ENCODE measurements around the gene DVL1. TPM values are rescaled to one million over a fixed set of nuclear protein-coding genes. Genes with fewer than 3 reads are reported as not detected.

Gene DVL1
- total and polyA plus RNA-seq, 10 of the 15 experiments (the other 5 are each of a cell fraction or from before 2014, with no cell fraction given), result 0.10 to 31.1 (median 4.6) TPM

DNA sequence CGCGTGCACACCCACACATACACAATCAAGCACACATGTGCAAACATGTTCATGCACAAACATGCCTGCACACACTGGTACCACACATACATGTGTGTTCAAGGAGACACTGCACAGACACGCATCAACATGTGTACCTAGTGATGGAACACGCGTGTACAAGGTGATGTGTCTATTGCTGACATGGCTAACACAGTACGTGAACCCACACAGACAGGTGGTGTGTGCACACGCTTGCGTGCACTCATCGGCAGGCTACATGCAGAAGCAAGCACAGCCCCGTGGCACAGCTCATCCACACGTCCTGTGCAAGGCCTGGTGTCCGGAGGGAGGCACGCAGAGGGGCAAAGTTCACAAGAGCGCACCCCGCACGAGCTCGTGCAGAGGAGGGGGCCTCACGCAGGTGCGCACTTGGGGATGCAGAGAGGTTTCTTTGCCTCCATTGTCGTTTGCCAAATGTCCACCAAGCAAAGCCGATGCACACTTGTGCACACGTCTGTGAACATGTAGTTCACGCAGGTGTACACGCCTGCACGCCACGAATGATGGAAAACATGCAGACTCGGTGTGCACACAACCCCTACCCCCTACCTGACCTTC, 42.5 kb downstream of the DVL1 start:
- intact Hi-C loops (cut with micrococcal nuclease; ENCODE audit: unreplicated experiment), result loop anchor here (5.0 kb wide), 1 partner anchor 189 kb away; the partner anchor contains the start of gene C1orf159
- peak overlapping the region; percentile 75; the same call in 1 of the 2 replicates for H3K9ac ChIP-seq (ENCODE audit: control insufficient read depth, insufficient read depth, low read length)
- no peak overlapping the region for H2AFZ ChIP-seq (ENCODE audit: control insufficient read depth, low read depth, low read length)
- H4K20me1 ChIP-seq (ENCODE audit: control insufficient read depth, insufficient read depth), result no peaks in the 10 kb centered on the region
- no peak overlapping the region for H3K27ac ChIP-seq (ENCODE audit: control insufficient read depth, insufficient read depth)
- H3K79me2 ChIP-seq (ENCODE audit: control insufficient read depth, insufficient read depth, low read length), result peaks cover 26% of the 10 kb centered on the region
- in situ Hi-C loops (cut with MboI), result no loop called here
- ChIA-PET RAD21 (ENCODE audit: unreplicated experiment) (no interaction called here), POLR2A (interaction anchor here (0.6 kb wide), 1 partner anchor 75 kb away, joined by 3 read pairs; no protein-coding TSS in a partner anchor), CTCF (interaction anchor here (1.0 kb wide), 1 partner anchor 199 kb away, joined by 3 read pairs; no protein-coding TSS in a partner anchor), SMC1A (ENCODE audit: uncharacterized antibody, unreplicated experiment) (no interaction called here)
- no peaks in the 10 kb centered on the region for H3K9me3 ChIP-seq (replicated peaks; ENCODE audit: control insufficient read depth, insufficient read depth, low read length)
- peak overlapping the region; percentile 99 for H3K4me2 ChIP-seq (ENCODE audit: control insufficient read depth, insufficient read depth)
- BruUV-seq (replicated peaks), result no TSS peak
- FAIRE-seq (no peak), ATAC-seq (no peak), DNase-seq (ENCODE audit: low read depth, low spot score) (no peak)
- peaks cover 0 to 5% of the 10 kb centered on the region in 2 experiments; a peak in 3 of 4 replicates for H3K36me3 ChIP-seq (ENCODE audit: control insufficient read depth in 2 of 2, insufficient read depth in 2 of 2, low read length in 1 of 2)
- 51% methylated on average over 27 of the region's 27 CpGs for WGBS (ENCODE audit: insufficient coverage, insufficient replicate concordance, low lambda C conversion rate, missing lambda C conversion rate)
- H3K4me3 ChIP-seq, result peak overlapping the region; percentile 84
- TF ChIP-seq, protein P1, sequence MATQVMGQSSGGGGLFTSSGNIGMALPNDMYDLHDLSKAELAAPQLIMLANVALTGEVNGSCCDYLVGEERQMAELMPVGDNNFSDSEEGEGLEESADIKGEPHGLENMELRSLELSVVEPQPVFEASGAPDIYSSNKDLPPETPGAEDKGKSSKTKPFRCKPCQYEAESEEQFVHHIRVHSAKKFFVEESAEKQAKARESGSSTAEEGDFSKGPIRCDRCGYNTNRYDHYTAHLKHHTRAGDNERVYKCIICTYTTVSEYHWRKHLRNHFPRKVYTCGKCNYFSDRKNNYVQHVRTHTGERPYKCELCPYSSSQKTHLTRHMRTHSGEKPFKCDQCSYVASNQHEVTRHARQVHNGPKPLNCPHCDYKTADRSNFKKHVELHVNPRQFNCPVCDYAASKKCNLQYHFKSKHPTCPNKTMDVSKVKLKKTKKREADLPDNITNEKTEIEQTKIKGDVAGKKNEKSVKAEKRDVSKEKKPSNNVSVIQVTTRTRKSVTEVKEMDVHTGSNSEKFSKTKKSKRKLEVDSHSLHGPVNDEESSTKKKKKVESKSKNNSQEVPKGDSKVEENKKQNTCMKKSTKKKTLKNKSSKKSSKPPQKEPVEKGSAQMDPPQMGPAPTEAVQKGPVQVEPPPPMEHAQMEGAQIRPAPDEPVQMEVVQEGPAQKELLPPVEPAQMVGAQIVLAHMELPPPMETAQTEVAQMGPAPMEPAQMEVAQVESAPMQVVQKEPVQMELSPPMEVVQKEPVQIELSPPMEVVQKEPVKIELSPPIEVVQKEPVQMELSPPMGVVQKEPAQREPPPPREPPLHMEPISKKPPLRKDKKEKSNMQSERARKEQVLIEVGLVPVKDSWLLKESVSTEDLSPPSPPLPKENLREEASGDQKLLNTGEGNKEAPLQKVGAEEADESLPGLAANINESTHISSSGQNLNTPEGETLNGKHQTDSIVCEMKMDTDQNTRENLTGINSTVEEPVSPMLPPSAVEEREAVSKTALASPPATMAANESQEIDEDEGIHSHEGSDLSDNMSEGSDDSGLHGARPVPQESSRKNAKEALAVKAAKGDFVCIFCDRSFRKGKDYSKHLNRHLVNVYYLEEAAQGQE (IDR thresholded peaks at IDR 0.05; ENCODE audit: low read depth, low read length), result no peak
- TF ChIP-seq, protein P2, sequence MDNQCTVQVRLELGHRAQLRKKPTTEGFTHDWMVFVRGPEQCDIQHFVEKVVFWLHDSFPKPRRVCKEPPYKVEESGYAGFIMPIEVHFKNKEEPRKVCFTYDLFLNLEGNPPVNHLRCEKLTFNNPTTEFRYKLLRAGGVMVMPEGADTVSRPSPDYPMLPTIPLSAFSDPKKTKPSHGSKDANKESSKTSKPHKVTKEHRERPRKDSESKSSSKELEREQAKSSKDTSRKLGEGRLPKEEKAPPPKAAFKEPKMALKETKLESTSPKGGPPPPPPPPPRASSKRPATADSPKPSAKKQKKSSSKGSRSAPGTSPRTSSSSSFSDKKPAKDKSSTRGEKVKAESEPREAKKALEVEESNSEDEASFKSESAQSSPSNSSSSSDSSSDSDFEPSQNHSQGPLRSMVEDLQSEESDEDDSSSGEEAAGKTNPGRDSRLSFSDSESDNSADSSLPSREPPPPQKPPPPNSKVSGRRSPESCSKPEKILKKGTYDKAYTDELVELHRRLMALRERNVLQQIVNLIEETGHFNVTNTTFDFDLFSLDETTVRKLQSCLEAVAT (IDR thresholded peaks at IDR 0.05), result 0 out of 2 replicates have a peak, but pooled peaks have one; percentile 33
- no peaks in the 10 kb centered on the region for H3K27me3 ChIP-seq (replicated peaks in 1 of 2; ENCODE audit: control insufficient read depth in 2 of 2, insufficient read depth in 2 of 2, low read length in 1 of 2)
- H3K4me1 ChIP-seq (ENCODE audit: control insufficient read depth, insufficient read depth, low read length), result peaks cover 27% of the 10 kb centered on the region
